COLO829 (cell line): ENCODE data around the gene TSHR.

Experiments
- DNase-seq: peaks from one replicate; pipeline ENCODE4 v3.0.0; 2012; ENCODE audit warnings: low spot score

Gene TSHR

DNA sequence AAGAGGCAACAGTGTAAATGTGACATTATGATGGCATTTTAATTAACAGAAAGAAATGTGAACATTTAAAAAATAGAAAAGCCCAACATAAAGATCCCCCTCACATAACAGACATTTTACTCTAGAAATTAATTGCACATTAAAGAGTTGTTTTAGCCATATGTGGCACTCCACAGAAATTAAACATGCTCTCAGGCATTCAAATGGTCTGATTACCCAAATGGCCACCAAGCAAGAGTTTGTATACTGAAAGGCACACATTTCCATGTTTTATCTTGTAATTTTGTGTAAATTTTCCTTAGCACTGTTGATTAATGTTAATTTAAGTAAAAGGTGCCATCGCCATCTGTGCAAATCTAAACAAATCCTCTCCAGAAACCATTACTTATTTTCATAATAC is 221.8 kb downstream of the TSHR start:
- no peak for DNase-seq

DNA sequence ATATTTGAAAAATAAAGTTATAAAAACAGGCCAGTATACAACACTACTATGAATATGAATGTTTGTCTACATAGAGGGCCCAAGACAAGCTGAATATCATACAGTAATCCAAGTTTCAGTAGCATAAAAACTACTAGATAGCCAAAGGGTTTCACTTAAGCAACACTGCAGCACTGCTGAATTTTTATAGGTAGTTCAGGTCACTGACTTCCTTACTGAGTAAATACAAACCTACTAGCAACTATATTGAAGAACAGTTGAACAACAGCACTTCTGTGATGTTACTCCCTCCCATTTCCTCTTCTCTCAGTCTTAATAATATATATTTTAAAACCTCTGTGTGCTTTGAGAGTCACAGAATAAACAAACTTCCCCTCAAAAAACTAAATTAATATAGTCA is 222.6 kb downstream of the TSHR start:
- no peak for DNase-seq

DNA sequence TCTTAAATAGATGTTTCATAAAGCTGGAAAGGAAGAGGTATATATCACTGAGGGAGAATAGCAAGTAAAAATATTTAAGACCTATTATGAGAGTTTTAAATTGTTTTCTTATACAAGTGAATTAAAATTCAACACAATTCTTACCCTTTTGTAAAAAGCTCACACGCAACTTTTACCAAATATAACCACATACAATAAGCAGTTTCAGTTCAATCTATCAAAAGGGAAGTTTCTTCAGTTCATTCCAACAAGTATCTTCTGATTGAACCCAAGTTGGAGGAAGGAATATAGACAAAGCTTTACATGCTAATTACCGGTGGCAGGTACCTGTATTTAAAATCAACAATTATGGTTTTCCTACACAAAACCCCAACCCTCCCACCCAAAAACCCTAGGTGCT is 224.2 kb downstream of the TSHR start:
- no peak for DNase-seq

DNA sequence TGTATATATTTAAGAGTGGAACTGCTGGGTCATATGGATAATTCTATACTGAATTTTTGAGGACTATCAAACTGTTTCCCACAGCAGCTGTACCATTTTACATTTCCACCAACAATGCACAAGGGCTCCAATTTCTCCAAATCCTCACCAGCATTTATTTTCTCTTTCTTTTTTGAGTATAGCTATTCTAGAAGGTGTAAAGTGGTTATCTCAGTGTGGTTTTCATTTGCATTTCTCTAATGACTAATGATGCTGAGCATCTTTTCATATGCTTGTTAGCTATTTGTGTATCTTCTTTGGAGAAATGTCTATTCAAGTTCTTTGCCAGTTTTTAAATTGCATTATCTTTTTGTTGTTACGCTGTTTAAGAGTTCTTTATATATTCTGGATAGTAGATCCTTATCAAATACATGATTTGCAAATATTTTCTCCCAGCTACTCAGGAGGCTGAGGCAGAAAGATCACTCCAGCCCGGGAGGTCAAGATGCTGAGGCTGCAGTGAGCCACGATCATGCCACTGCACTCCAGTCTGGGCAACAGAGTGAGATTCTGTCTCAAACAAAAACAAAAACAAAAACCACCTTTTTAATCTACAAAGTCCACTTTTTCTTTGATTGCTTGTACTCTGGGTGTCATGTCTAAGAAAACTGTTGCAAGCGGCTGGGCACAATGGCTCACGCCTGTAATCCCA is 232.6 kb downstream of the TSHR start:
- DNase-seq: no peak

DNA sequence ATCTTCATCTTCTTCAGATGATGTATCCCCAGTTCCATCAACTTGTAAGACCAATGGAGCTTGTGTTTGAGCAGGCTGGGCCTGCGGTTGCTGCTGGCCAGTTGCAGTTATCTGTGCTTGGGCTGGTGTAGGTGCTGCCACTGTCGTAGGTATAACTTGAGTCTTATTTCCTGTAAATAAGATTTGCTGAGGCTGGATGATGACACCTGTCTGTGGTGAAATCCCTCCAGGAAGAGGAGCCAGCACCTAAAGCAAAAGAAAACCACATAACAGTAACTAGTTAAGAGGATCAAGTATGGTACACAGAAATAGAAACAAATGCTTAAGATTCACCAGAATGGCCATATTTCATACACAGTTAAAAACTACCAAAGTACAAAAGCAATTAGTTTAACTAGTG is 237.2 kb downstream of the TSHR start:
- no peak for DNase-seq

DNA sequence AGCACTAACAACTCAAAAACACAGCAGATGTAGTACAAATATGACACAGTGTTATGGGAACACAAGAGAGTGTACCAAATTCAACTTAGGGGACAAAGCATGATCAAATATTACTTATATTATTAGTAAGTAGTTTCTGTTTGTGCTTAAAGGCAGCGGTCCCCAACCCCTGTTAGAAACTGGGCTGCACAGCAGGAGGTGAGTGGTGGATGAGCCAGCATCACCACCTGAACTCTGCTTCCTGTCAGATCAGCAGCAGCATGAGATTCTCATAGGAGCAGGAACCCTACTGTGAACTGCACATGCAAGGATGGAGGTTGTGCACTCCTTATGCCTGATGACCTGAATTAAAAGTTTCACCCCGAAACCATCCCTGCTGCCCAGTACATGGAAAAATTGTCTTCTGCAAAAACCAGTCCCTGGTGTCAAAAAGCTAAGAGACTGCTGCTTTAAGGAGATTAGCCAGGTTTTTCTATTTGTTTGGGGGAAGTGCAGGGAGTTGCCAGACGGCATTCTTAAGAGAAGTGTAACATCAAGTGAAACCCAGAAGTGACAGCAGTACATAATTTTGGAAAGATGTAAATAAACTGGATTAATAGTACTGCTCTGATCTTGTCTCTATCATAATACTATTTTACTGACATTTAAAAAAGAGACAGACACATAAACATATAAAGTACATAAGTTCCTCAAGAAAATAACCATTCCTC is 238.7 kb downstream of the TSHR start:
- no peak for DNase-seq
